Muscle layer of colon (tissue), 2 donors: ENCODE results near the gene PSG3.
"Not testable (repeated sequence)": the region's sequence is repeated elsewhere in the genome, so short reads cannot be mapped to it uniquely, and the experiment has no call there.

Experiments
- H3K27ac ChIP-seq: one replicate; pipeline ENCODE4 v1.7.0; 2013; ENCODE audit warnings: low read depth, mild to moderate bottlenecking, low read length, moderate library complexity
- H3K27me3 ChIP-seq, 2 donors: one replicate each; pipeline ENCODE4 v1.7.0; 2013; ENCODE audit warnings: low read length in 2 of 2, mild to moderate bottlenecking in 2 of 2; ENCODE audit not compliant: insufficient read depth in 2 of 2, control insufficient read depth in 1 of 2
- H3K36me3 ChIP-seq: one replicate; pipeline ENCODE4 v1.7.0; 2013; ENCODE audit warnings: mild to moderate bottlenecking, low read length; ENCODE audit not compliant: insufficient read depth
- H3K4me1 ChIP-seq: one replicate; pipeline ENCODE4 v1.7.0; 2013; ENCODE audit warnings: mild to moderate bottlenecking, low read length; ENCODE audit not compliant: insufficient read depth
- H3K4me3 ChIP-seq, 2 donors: one replicate each; pipeline ENCODE4 v1.7.0; 2013; ENCODE audit warnings: low read length in 2 of 2, low read depth in 1 of 2, mild to moderate bottlenecking in 1 of 2, moderate library complexity in 1 of 2
- H3K9ac ChIP-seq: one replicate; pipeline ENCODE4 v1.7.0; 2013; ENCODE audit warnings: low read length
- H3K9me3 ChIP-seq: one replicate; pipeline ENCODE4 v1.7.0; 2013; ENCODE audit warnings: mild to moderate bottlenecking, low read length
- donor health status: abdominal sarcoma.
- donor health status: Adenocarcinoma of cecum.

PSG3 gene

DNA sequence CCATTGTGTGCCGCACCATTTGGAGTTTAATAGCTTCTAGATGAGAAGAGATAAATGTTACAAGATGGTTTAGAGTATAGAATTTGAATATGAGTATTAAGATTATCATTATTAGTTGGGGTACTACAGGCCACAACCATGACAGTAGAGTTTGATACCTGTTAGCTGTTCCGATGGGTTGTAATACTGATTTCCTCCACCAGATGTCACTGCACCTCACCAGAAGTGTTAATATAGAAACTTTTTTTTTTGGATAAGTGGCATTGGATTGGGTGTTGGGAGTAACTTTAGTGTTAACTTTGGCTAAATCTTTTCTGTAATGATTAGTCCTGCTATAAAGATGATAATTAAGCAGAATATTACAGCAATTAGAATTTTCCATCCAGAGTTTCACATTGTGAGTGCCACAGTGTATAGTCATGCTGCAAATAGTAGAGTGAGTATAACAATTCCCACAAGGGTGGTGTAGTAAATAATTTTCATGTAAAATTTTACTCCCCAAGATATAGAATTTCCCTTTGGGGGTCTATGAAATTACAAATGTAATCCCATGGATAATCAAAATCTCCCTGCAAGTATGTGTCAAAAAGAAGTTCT, 56.3 kb downstream of the PSG3 start:
- H3K27ac ChIP-seq: no peak overlapping the region

DNA sequence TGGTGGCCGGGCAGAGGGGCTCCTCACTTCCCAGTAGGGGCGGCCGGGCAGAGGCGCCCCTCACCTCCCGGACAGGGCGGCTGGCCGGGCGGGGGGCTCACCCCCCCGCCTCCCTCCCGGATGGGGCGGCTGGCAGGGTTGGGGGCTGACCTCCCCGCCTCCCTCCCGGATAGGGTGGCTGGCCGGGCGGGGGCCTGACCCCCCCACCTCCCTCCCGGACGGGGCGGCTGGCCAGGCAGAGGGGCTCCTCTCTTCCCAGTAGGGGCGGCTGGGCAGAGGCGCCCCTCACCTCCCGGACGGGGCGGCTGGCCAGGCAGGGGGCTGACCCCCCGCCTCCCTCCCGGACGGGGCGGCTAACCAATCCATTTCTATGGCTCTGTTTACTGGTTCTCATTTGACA, 64.0 kb downstream of the PSG3 start:
- not testable (repeated sequence) for H3K36me3 ChIP-seq, H3K27ac ChIP-seq, H3K27me3 ChIP-seq, H3K9me3 ChIP-seq, H3K4me1 ChIP-seq, H3K9ac ChIP-seq, H3K4me3 ChIP-seq

More for the DNA sequence above, 56.3 kb downstream of the PSG3 start:
- Histone ChIP-seq H3K27me3 (no peaks in the 10 kb centered on the region), H3K4me3 (no peak overlapping the region), H3K36me3 (no peaks in the 10 kb centered on the region), H3K4me1 (no peaks in the 10 kb centered on the region), H3K9ac (no peak overlapping the region), H3K9me3 (no peaks in the 10 kb centered on the region)

DNA sequence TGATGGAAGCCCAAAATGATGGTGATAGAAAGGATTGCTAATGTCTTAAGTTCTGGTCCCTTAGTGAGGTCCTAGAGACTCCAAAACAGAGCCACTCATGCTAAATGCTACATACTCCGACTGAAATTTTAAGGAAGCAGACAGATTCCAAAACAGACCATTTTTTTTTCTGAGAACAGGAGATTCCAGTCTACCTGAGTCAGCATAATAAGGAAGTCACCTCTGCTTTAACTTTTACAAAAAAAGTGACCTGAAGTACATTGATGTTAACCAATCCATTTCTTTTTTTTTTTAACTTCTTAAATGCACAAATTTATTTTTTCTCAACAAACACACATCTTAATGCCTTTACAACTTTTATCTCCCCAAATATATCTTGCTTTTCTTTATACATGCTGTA, 65.7 kb downstream of the PSG3 start:
- not testable (repeated sequence) for H3K4me1 ChIP-seq, H3K27me3 ChIP-seq, H3K9me3 ChIP-seq, H3K4me3 ChIP-seq, H3K9ac ChIP-seq, H3K36me3 ChIP-seq, H3K27ac ChIP-seq
